MM.1S (cell line): ENCODE results near the gene OPRL1.
A peak's percentile ranks its signal among the peaks of the same experiment; 100 is the strongest.

Experiments
- DNase-seq: peaks from one replicate; pipeline ENCODE4 v3.0.0-alpha.2; 2015
- H2AFZ ChIP-seq: fragments of 300-600 bp; sonication (generic); 2 replicates; pipeline ENCODE4 v1.6.0; 2016; ENCODE audit warnings: antibody characterized with exemption, low read length
- H3F3A ChIP-seq: fragments of 300-600 bp; sonication (generic); 2 replicates; pipeline ENCODE4 v1.6.1; 2016; ENCODE audit warnings: mild to moderate bottlenecking, antibody characterized with exemption, low read length, moderate library complexity, mixed read lengths; ENCODE audit not compliant: insufficient read depth
- H3K27ac ChIP-seq: fragments of 300-600 bp; sonication (generic); 2 replicates; pipeline ENCODE4 v1.5.1; 2016; ENCODE audit warnings: mild to moderate bottlenecking, low read length
- H3K27me3 ChIP-seq: fragments of 300-600 bp; sonication (generic); replicated peaks from 2 replicates; pipeline ENCODE4 v1.6.0; 2016; ENCODE audit warnings: low read length; ENCODE audit not compliant: insufficient read depth
- H3K36me3 ChIP-seq: fragments of 300-600 bp; sonication (generic); replicated peaks from 2 replicates; pipeline ENCODE4 v1.6.1; 2016; ENCODE audit warnings: mild to moderate bottlenecking, low read length, mixed read lengths; ENCODE audit not compliant: insufficient read depth
- H3K4me1 ChIP-seq: fragments of 300-600 bp; sonication (generic); 2 replicates; pipeline ENCODE4 v1.6.1; 2016; ENCODE audit warnings: low read length, mixed read lengths
- H3K4me2 ChIP-seq: fragments of 300-600 bp; sonication (generic); 2 replicates; pipeline ENCODE4 v1.6.0; 2016; ENCODE audit warnings: low read depth, low read length
- H3K4me3 ChIP-seq: fragments of 300-600 bp; sonication (generic); 2 replicates; pipeline ENCODE4 v1.5.1; 2016; ENCODE audit warnings: low read length, mixed read lengths
- H3K79me2 ChIP-seq: fragments of 300-600 bp; sonication (generic); 2 replicates; pipeline ENCODE4 v1.6.1; 2016; ENCODE audit warnings: mixed run types, low read length, mixed read lengths
- H3K9ac ChIP-seq: fragments of 300-600 bp; sonication (generic); 2 replicates; pipeline ENCODE4 v1.6.1; 2016; ENCODE audit warnings: low read length, mixed read lengths
- H3K9me2 ChIP-seq: fragments of 300-600 bp; sonication (generic); replicated peaks from 2 replicates; pipeline ENCODE4 v1.6.1; 2016; ENCODE audit warnings: mild to moderate bottlenecking, low read length, mixed read lengths; ENCODE audit not compliant: insufficient read depth
- H3K9me3 ChIP-seq: fragments of 300-600 bp; sonication (generic); replicated peaks from 2 replicates; pipeline ENCODE4 v1.6.1; 2016; ENCODE audit warnings: mild to moderate bottlenecking, low read length, mixed read lengths; ENCODE audit not compliant: insufficient read depth
- H4K20me1 ChIP-seq: fragments of 300-600 bp; sonication (generic); 2 replicates; pipeline ENCODE4 v1.6.1; 2016; ENCODE audit warnings: mild to moderate bottlenecking, low read length, moderate library complexity, mixed read lengths; ENCODE audit not compliant: insufficient read depth
- CTCF ChIP-seq: fragments of 300-600 bp; sonication (generic); IDR thresholded peaks from 2 replicates; pipeline ENCODE4 v1.5.1; 2016; ENCODE audit warnings: antibody characterized with exemption, low read length, mixed read lengths
- EZH2 ChIP-seq: fragments of 300-600 bp; sonication (generic); optimal IDR thresholded peaks from 2 replicates; pipeline ENCODE3; 2017; ENCODE audit warnings: low read depth, mild to moderate bottlenecking, antibody characterized with exemption, low read length, mixed read lengths
- EZH2phosphoT487 ChIP-seq: fragments of 300-600 bp; sonication (generic); IDR thresholded peaks from 2 replicates; pipeline ENCODE4 v1.6.1; 2018; ENCODE audit warnings: antibody characterized with exemption, low read length

Gene OPRL1

GRCh38 chr20:64077876-64078551 is 1.9 kb upstream of the OPRL1 start:
- TF ChIP-seq CTCF = no peak
- H3K9ac ChIP-seq = peak overlapping the region; percentile 76; the same call in 1 of the 2 replicates
- peaks cover 25% of the 10 kb centered on the region for H3K27me3 ChIP-seq
- H3K9me3 ChIP-seq = no peaks in the 10 kb centered on the region
- H2AFZ ChIP-seq = no peak overlapping the region
- H3K36me3 ChIP-seq = no peaks in the 10 kb centered on the region
- peak overlapping the region; percentile 25; the same call in 1 of the 2 replicates for H3K27ac ChIP-seq
- H3K79me2 ChIP-seq = no peaks in the 10 kb centered on the region
- peak overlapping the region; percentile 98 for H3K4me2 ChIP-seq
- H3K4me1 ChIP-seq = peaks cover 14% of the 10 kb centered on the region
- peak; percentile 46 for DNase-seq
- H3F3A ChIP-seq = peaks cover 26% of the 10 kb centered on the region
- H4K20me1 ChIP-seq = no peaks in the 10 kb centered on the region
- H3K9me2 ChIP-seq = no peaks in the 10 kb centered on the region
- H3K4me3 ChIP-seq = peak overlapping the region; percentile 94

DNA sequence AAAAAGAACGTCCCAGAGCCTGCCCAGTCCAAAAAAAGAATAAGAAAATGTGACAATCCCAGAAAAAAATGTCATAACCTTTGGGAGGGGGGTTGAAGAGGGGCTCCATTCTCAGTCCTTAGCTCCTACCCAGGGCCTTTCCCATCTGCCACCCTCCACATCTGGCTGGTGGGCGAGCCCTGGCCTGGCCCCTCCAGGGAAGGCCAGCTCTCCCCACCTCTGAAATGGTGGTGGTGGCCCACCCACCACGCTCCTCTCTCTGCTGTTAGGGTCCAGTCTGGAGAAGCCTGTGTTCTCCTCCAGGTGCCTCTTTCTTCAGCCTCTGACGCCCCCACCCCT is 979 bp upstream of the OPRL1 start:
- peaks cover 17% of the 10 kb centered on the region for H3K4me1 ChIP-seq
- no peaks in the 10 kb centered on the region for H3K9me3 ChIP-seq
- peak overlapping the region; percentile 77 for H2AFZ ChIP-seq
- no peaks in the 10 kb centered on the region for H3K79me2 ChIP-seq
- DNase-seq = no peak
- peaks cover 31% of the 10 kb centered on the region for H3K27me3 ChIP-seq
- peak overlapping the region; percentile 76 for H3K9ac ChIP-seq
- no peaks in the 10 kb centered on the region for H3K36me3 ChIP-seq
- no peak overlapping the region for H3K27ac ChIP-seq
- H3F3A ChIP-seq = peaks cover 26% of the 10 kb centered on the region
- no peaks in the 10 kb centered on the region for H3K9me2 ChIP-seq
- peak overlapping the region; percentile 94 for H3K4me3 ChIP-seq
- TF ChIP-seq EZH2phosphoT487 (no peak), CTCF (no peak), EZH2 (no peak)
- H3K4me2 ChIP-seq = peak overlapping the region; percentile 98
- H4K20me1 ChIP-seq = no peaks in the 10 kb centered on the region

GRCh38 chr20:64079273-64080012 is 439 bp upstream of the OPRL1 start, which contains the start of gene RGS19:
Gene RGS19, minus strand, starts transcription at chr20:64079518. Its CDS starts 2,632 bp downstream, at chr20:64076886.
- Histone ChIP-seq H3K9me3 (no peaks in the 10 kb centered on the region), H3K4me2 (peak within 1 kb of the TSS; percentile 98), H4K20me1 (no peaks in the 10 kb centered on the region), H3K36me3 (no peaks in the 10 kb centered on the region), H3K9me2 (no peaks in the 10 kb centered on the region), H3F3A (peaks cover 26% of the 10 kb centered on the region), H3K27ac (no peak within 1 kb of the TSS), H3K9ac (peak within 1 kb of the TSS; percentile 76), H3K79me2 (no peaks in the 10 kb centered on the region), H2AFZ (peak within 1 kb of the TSS; percentile 77), H3K27me3 (peaks cover 36% of the 10 kb centered on the region), H3K4me3 (peak within 1 kb of the TSS; percentile 94), H3K4me1 (peaks cover 17% of the 10 kb centered on the region)
- peak; percentile 76 for DNase-seq
- TF ChIP-seq EZH2phosphoT487 (no peak), CTCF (no peak)
